GM23338 (cell line): ENCODE measurements around the gene BRI3BP.

Experiments
- CREB1 ChIP-seq: fragments of 250-450 bp; sonication (Bioruptor Pico); IDR thresholded peaks from 2 replicates; pipeline ENCODE4 v1.5.0; 2020; ENCODE audit warnings: low read depth, mild to moderate bottlenecking, moderate library complexity
- EZH2 ChIP-seq: fragments of 200-600 bp; sonication (generic); IDR thresholded peaks from one replicate; pipeline ENCODE4 v1.8.0; 2017; ENCODE audit warnings: antibody characterized with exemption, mild to moderate bottlenecking, low read depth; ENCODE audit not compliant: unreplicated experiment
- EZH2phosphoT487 ChIP-seq: fragments of 200-600 bp; sonication (generic); IDR thresholded peaks from one replicate; pipeline ENCODE4 v1.8.1; 2018; ENCODE audit warnings: antibody characterized with exemption; ENCODE audit not compliant: unreplicated experiment
- JUNB ChIP-seq: IDR thresholded peaks from one replicate; pipeline ENCODE4 v1.6.1; 2016; ENCODE audit warnings: antibody characterized with exemption; ENCODE audit not compliant: unreplicated experiment
- NANOG ChIP-seq: IDR thresholded peaks from 2 replicates; pipeline ENCODE4 v1.6.1; 2016; ENCODE audit warnings: antibody characterized with exemption, borderline replicate concordance
- POLR2AphosphoS5 ChIP-seq: IDR thresholded peaks from 2 replicates; pipeline ENCODE4 v1.6.1; 2016; ENCODE audit warnings: antibody characterized with exemption, low read depth
- STAT1 ChIP-seq: IDR thresholded peaks from one replicate; pipeline ENCODE4 v1.6.1; 2016; ENCODE audit warnings: antibody characterized with exemption; ENCODE audit not compliant: unreplicated experiment
- ZNF114 ChIP-seq: fragments of 250-450 bp; sonication (Bioruptor Pico); IDR thresholded peaks from 2 replicates; pipeline ENCODE4 v1.5.0; 2020; ENCODE audit warnings: mild to moderate bottlenecking, moderate library complexity
- TF ChIP-seq, protein P1 (sequence below), 2 experiments: fragments of 200-600 bp in 1 of 2; sonication (generic) in 1 of 2; conservative IDR thresholded peaks; 2 replicates each; pipeline versions ENCODE4 v1.5.1 to v1.6.1; 2016 to 2017; ENCODE audit warnings: antibody characterized with exemption in 2 of 2, low read depth in 2 of 2, mild to moderate bottlenecking in 2 of 2, moderate library complexity in 1 of 2
- TF ChIP-seq, protein P2 (sequence below): IDR thresholded peaks from one replicate; pipeline ENCODE4 v1.6.1; 2018; ENCODE audit warnings: antibody characterized with exemption; ENCODE audit not compliant: unreplicated experiment

DNA sequence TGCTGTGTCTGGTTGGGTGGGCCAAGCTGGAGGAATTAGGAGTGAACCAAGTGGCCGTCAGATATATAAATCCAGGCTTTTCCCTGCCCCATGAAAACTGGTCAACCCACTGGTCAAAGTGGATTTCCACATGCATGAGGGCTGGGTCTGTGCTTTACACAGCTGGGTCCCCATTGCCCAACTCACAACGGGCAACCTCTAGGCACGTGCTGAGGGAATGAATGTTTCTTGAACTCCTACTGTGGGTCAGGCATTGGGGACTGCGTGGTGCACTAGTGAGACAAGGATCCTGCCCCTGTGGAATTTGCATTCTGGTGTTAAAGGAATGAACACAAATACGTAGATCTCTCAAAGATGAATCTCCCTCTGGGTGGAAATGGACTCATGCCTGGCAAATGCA, 64.3 kb downstream of the BRI3BP start:
- TF ChIP-seq EZH2phosphoT487 (no peak), EZH2 (no peak), STAT1 (no peak), POLR2AphosphoS5 (no peak), CREB1 (CRISPR knock-in tag) (no peak), NANOG (no peak), JUNB (no peak), ZNF114 (no peak)
- TF ChIP-seq, protein P1, sequence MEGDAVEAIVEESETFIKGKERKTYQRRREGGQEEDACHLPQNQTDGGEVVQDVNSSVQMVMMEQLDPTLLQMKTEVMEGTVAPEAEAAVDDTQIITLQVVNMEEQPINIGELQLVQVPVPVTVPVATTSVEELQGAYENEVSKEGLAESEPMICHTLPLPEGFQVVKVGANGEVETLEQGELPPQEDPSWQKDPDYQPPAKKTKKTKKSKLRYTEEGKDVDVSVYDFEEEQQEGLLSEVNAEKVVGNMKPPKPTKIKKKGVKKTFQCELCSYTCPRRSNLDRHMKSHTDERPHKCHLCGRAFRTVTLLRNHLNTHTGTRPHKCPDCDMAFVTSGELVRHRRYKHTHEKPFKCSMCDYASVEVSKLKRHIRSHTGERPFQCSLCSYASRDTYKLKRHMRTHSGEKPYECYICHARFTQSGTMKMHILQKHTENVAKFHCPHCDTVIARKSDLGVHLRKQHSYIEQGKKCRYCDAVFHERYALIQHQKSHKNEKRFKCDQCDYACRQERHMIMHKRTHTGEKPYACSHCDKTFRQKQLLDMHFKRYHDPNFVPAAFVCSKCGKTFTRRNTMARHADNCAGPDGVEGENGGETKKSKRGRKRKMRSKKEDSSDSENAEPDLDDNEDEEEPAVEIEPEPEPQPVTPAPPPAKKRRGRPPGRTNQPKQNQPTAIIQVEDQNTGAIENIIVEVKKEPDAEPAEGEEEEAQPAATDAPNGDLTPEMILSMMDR (conservative IDR thresholded peaks at IDR 0.05; ENCODE audit: low read depth in 2 of 2): no peak
- TF ChIP-seq, protein P2, sequence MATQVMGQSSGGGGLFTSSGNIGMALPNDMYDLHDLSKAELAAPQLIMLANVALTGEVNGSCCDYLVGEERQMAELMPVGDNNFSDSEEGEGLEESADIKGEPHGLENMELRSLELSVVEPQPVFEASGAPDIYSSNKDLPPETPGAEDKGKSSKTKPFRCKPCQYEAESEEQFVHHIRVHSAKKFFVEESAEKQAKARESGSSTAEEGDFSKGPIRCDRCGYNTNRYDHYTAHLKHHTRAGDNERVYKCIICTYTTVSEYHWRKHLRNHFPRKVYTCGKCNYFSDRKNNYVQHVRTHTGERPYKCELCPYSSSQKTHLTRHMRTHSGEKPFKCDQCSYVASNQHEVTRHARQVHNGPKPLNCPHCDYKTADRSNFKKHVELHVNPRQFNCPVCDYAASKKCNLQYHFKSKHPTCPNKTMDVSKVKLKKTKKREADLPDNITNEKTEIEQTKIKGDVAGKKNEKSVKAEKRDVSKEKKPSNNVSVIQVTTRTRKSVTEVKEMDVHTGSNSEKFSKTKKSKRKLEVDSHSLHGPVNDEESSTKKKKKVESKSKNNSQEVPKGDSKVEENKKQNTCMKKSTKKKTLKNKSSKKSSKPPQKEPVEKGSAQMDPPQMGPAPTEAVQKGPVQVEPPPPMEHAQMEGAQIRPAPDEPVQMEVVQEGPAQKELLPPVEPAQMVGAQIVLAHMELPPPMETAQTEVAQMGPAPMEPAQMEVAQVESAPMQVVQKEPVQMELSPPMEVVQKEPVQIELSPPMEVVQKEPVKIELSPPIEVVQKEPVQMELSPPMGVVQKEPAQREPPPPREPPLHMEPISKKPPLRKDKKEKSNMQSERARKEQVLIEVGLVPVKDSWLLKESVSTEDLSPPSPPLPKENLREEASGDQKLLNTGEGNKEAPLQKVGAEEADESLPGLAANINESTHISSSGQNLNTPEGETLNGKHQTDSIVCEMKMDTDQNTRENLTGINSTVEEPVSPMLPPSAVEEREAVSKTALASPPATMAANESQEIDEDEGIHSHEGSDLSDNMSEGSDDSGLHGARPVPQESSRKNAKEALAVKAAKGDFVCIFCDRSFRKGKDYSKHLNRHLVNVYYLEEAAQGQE: no peak
